Hepatocyte (in vitro differentiated cells): ENCODE results near the gene HEMK1.

ENCODE experiments used
- CTCF ChIP-seq: fragments of 200-600 bp; sonication (generic); IDR thresholded peaks from 2 replicates; pipeline ENCODE4 v1.5.1; 2016; ENCODE audit warnings: antibody characterized with exemption, mild to moderate bottlenecking; ENCODE audit not compliant: poor library complexity
- EZH2 ChIP-seq: fragments of 200-600 bp; sonication (generic); IDR thresholded peaks from 2 replicates; pipeline ENCODE4 v1.6.1; 2016; ENCODE audit warnings: antibody characterized with exemption, mild to moderate bottlenecking, borderline replicate concordance
- EZH2phosphoT487 ChIP-seq: fragments of 200-600 bp; sonication (generic); IDR thresholded peaks from one replicate; pipeline ENCODE4 v1.6.1; 2018; ENCODE audit warnings: antibody characterized with exemption, mild to moderate bottlenecking, low read depth, moderate library complexity; ENCODE audit not compliant: unreplicated experiment, severe bottlenecking

GRCh38 chr3:50600141-50600753 lies 30.9 kb downstream of the HEMK1 start:
- TF ChIP-seq CTCF (no peak), EZH2 (no peak), EZH2phosphoT487 (no peak)
